H1 (cell line): Measurements from ENCODE around the gene TMEM179B. TPM values are rescaled to one million over a fixed set of nuclear protein-coding genes. Genes with fewer than 3 reads are reported as not detected.

ENCODE experiments used
- CTCF ChIA-PET: fragments of 300-600 bp; sonication (Branson Sonifier 250); formaldehyde crosslinking; loops from one replicate; lab custom pipeline; 2021; ENCODE audit not compliant: partially characterized antibody; lab: Charles Lee
- POLR2A ChIA-PET: fragments of 300-600 bp; sonication (Branson Sonifier 250); formaldehyde crosslinking; loops from one replicate; lab custom pipeline; 2021; ENCODE audit warnings: inconsistent platforms; ENCODE audit not compliant: partially characterized antibody; lab: Charles Lee
- DNase-seq, 2 experiments: peaks; one replicate each; pipeline versions ENCODE4 v3.0.0 to v3.0.0-alpha.2; 2010 to 2022; ENCODE audit warnings: low spot score in 2 of 2, low read depth in 1 of 2, mixed read lengths in 1 of 2
- FAIRE-seq: peaks from 2 replicates; lab custom pipeline; 2011; peaks lifted over from hg19 to GRCh38; lab: Jason Lieb, UNC
- H2AFZ ChIP-seq: 2 replicates; pipeline ENCODE4 v1.8.1; 2012; ENCODE audit warnings: low read length, inconsistent platforms
- H2AK5ac ChIP-seq: 2 replicates; pipeline ENCODE4 v1.6.1; 2013; ENCODE audit warnings: low read depth, low read length
- H2BK120ac ChIP-seq: replicated peaks from 2 replicates; pipeline ENCODE3; 2013; ENCODE audit warnings: low read depth, low read length, inconsistent platforms
- H2BK12ac ChIP-seq: 2 replicates; pipeline ENCODE4 v1.6.1; 2013; ENCODE audit warnings: low read depth, low read length
- H2BK15ac ChIP-seq: 2 replicates; pipeline ENCODE4 v1.6.1; 2013; ENCODE audit warnings: low read length
- H2BK20ac ChIP-seq: 2 replicates; pipeline ENCODE4 v1.6.1; 2013; ENCODE audit warnings: low read length
- H2BK5ac ChIP-seq: 2 replicates; pipeline ENCODE4 v1.6.1; 2013; ENCODE audit warnings: low read depth, low read length
- H3K14ac ChIP-seq: 2 replicates; pipeline ENCODE4 v1.6.1; 2013; ENCODE audit warnings: inconsistent platforms; ENCODE audit not compliant: insufficient read length
- H3K18ac ChIP-seq: 2 replicates; pipeline ENCODE4 v1.6.1; 2013; ENCODE audit warnings: low read length; ENCODE audit errors: extremely low read depth
- H3K23ac ChIP-seq: 2 replicates; pipeline ENCODE4 v1.6.1; 2013; ENCODE audit warnings: inconsistent platforms; ENCODE audit not compliant: insufficient read length
- H3K23me2 ChIP-seq: 2 replicates; pipeline ENCODE4 v1.6.1; 2013; ENCODE audit warnings: low read depth, low read length
- H3K27ac ChIP-seq: 2 replicates; pipeline ENCODE4 v1.6.1; 2011; ENCODE audit warnings: low read depth, low read length, inconsistent platforms
- H3K27me3 ChIP-seq, 4 experiments: replicated peaks in 1 of 4; 1 replicate in 1 of 4; 2 replicates in 3 of 4; pipeline versions ENCODE4 v1.6.1 to v1.8.1; 2011 to 2013; ENCODE audit warnings: low read length in 3 of 4, mild to moderate bottlenecking in 3 of 4, inconsistent platforms in 2 of 4, mixed read lengths in 2 of 4, moderate library complexity in 1 of 4; ENCODE audit not compliant: control insufficient read depth in 3 of 4, insufficient read depth in 3 of 4; ENCODE audit errors: extremely low read depth in 1 of 4
- H3K36me3 ChIP-seq, 4 experiments: 2 replicates each; pipeline versions ENCODE4 v1.6.1 to v1.8.1; 2011 to 2013; ENCODE audit warnings: mild to moderate bottlenecking in 4 of 4, low read length in 3 of 4, moderate library complexity in 2 of 4, control low read depth in 1 of 4, inconsistent platforms in 1 of 4; ENCODE audit not compliant: insufficient read depth in 4 of 4, control insufficient read depth in 2 of 4
- H3K4ac ChIP-seq: replicated peaks from 2 replicates; pipeline ENCODE3; 2013; ENCODE audit warnings: low read length, low read depth, mixed read lengths, inconsistent platforms; ENCODE audit not compliant: insufficient read length
- H3K4me1 ChIP-seq, 4 experiments: replicated peaks in 1 of 4; 1 replicate in 1 of 4; 2 replicates in 3 of 4; pipeline versions ENCODE4 v1.6.1 to v1.8.1; 2011 to 2013; ENCODE audit warnings: low read length in 3 of 4, inconsistent platforms in 2 of 4, mixed read lengths in 1 of 4; ENCODE audit not compliant: insufficient read depth in 4 of 4, control insufficient read depth in 3 of 4
- H3K4me2 ChIP-seq, 2 experiments: 2 replicates each; pipeline versions ENCODE4 v1.6.1 to v1.8.1; 2011 to 2013; ENCODE audit warnings: low read depth in 2 of 2, low read length in 2 of 2, control low read depth in 1 of 2, inconsistent platforms in 1 of 2, mild to moderate bottlenecking in 1 of 2; ENCODE audit not compliant: insufficient read depth in 1 of 2
- H3K4me3 ChIP-seq, 4 experiments: fragments of 200-600, 300-600 bp in 1 of 4; sonication (generic), shearing (Covaris generic), sonication (Bioruptor Twin) in 1 of 4; 2 replicates each; pipeline versions ENCODE4 v1.5.1 to v1.8.1; 2011 to 2016; ENCODE audit warnings: low read length in 4 of 4, low read depth in 3 of 4, control low read depth in 2 of 4, inconsistent platforms in 2 of 4, mild to moderate bottlenecking in 2 of 4, mixed read lengths in 1 of 4, moderate library complexity in 1 of 4; ENCODE audit not compliant: insufficient read depth in 2 of 4; ENCODE audit errors: extremely low read depth in 1 of 4
- H3K56ac ChIP-seq: replicated peaks from 2 replicates; pipeline ENCODE3; 2013; ENCODE audit warnings: low read depth, mild to moderate bottlenecking, mixed read lengths, low read length, inconsistent platforms; ENCODE audit not compliant: insufficient read length
- H3K79me1 ChIP-seq: 2 replicates; pipeline ENCODE4 v1.6.1; 2013; ENCODE audit warnings: low read depth, low read length, control low read depth
- H3K79me2 ChIP-seq, 2 experiments: 2 replicates each; pipeline versions ENCODE4 v1.6.1 to v1.8.1; 2012 to 2013; ENCODE audit warnings: low read length in 2 of 2, mild to moderate bottlenecking in 2 of 2, inconsistent platforms in 1 of 2; ENCODE audit not compliant: insufficient read depth in 2 of 2, control insufficient read depth in 1 of 2
- H3K9ac ChIP-seq, 4 experiments: replicated peaks in 1 of 4; 1 replicate in 1 of 4; 2 replicates in 3 of 4; pipeline versions ENCODE4 v1.6.1 to v1.8.1; 2011 to 2013; ENCODE audit warnings: low read depth in 3 of 4, low read length in 3 of 4, control low read depth in 2 of 4, mild to moderate bottlenecking in 2 of 4, moderate library complexity in 2 of 4, inconsistent platforms in 1 of 4; ENCODE audit errors: extremely low read depth in 1 of 4
- H3K9me3 ChIP-seq, 2 experiments: 2 replicates each; pipeline versions ENCODE4 v1.6.1 to v1.8.1; 2012 to 2013; ENCODE audit warnings: mild to moderate bottlenecking in 2 of 2, moderate library complexity in 2 of 2, control low read depth in 1 of 2, inconsistent platforms in 1 of 2, low read depth in 1 of 2, low read length in 1 of 2, mixed read lengths in 1 of 2; ENCODE audit not compliant: insufficient read depth in 2 of 2
- H4K20me1 ChIP-seq, 2 experiments: replicated peaks in 1 of 2; 2 replicates each; pipeline versions ENCODE3 to v1.8.1; 2011 to 2013; ENCODE audit warnings: inconsistent platforms in 2 of 2, low read length in 2 of 2, mild to moderate bottlenecking in 1 of 2; ENCODE audit not compliant: insufficient read depth in 2 of 2, control insufficient read depth in 1 of 2
- H4K5ac ChIP-seq: 2 replicates; pipeline ENCODE4 v1.6.1; 2013; ENCODE audit warnings: low read length, low read depth, mixed read lengths, inconsistent platforms; ENCODE audit not compliant: insufficient read length
- H4K8ac ChIP-seq: 2 replicates; pipeline ENCODE4 v1.8.0; 2013; ENCODE audit warnings: mild to moderate bottlenecking, moderate library complexity, low read length, inconsistent platforms; ENCODE audit not compliant: insufficient read depth; ENCODE audit errors: extremely low read depth
- H4K91ac ChIP-seq: replicated peaks from 2 replicates; pipeline ENCODE3; 2013; ENCODE audit warnings: low read length, mixed read lengths, inconsistent platforms; ENCODE audit not compliant: insufficient read length
- ATF3 ChIP-seq: IDR thresholded peaks from 2 replicates; pipeline ENCODE4 v1.6.1; 2011; ENCODE audit warnings: low read depth, mild to moderate bottlenecking, low read length; ENCODE audit not compliant: insufficient read depth
- CBX5 ChIP-seq: fragments of 300-800, 300-1000 bp; sonication (generic); IDR thresholded peaks from 2 replicates; pipeline ENCODE4 v1.7.1; 2016; ENCODE audit warnings: antibody characterized with exemption, low read length, low read depth
- CEBPB ChIP-seq: IDR thresholded peaks from 2 replicates; pipeline ENCODE4 v1.6.1; 2012; ENCODE audit warnings: low read depth, low read length
- EZH2 ChIP-seq: fragments of 200-600 bp; sonication (generic); IDR thresholded peaks from 2 replicates; pipeline ENCODE4 v1.7.1; 2012; ENCODE audit warnings: low read depth, mild to moderate bottlenecking, moderate library complexity, low read length, inconsistent platforms; ENCODE audit not compliant: severe bottlenecking
- JUN ChIP-seq: IDR thresholded peaks from 2 replicates; pipeline ENCODE4 v1.6.1; 2011; ENCODE audit warnings: low read depth, mild to moderate bottlenecking, improper control_type of control experiment, low read length
- KDM5A ChIP-seq: fragments of 200-600 bp; IDR thresholded peaks from 2 replicates; pipeline ENCODE4 v1.7.1; 2012; ENCODE audit warnings: mild to moderate bottlenecking, low read length, inconsistent platforms, mixed read lengths
- RXRA ChIP-seq: IDR thresholded peaks from 2 replicates; pipeline ENCODE4 v1.6.1; 2011; ENCODE audit warnings: low read depth, mild to moderate bottlenecking, low read length, moderate library complexity; ENCODE audit not compliant: insufficient read depth
- TBP ChIP-seq: IDR thresholded peaks from 2 replicates; pipeline ENCODE4 v1.6.1; 2011; ENCODE audit warnings: low read depth, low read length, improper control_type of control experiment
- TCF12 ChIP-seq: IDR thresholded peaks from 2 replicates; pipeline ENCODE4 v1.6.1; 2011; ENCODE audit warnings: low read depth, mild to moderate bottlenecking, low read length
- WGBS, 2 experiments: shearing (Covaris generic) in 1 of 2; methylation state at CpG; one replicate each; pipeline versions ENCODE4 v1.1.6 to v1.1.7; 2013 to 2015; ENCODE audit warnings: low lambda C conversion rate in 2 of 2, mixed read lengths in 2 of 2, inconsistent platforms in 1 of 2, low coverage in 1 of 2, missing lambda C conversion rate in 1 of 2; ENCODE audit not compliant: insufficient replicate concordance in 2 of 2, insufficient coverage in 1 of 2, insufficient read length in 1 of 2; ENCODE audit errors: extremely low coverage in 1 of 2, missing lambda C conversion rate in 1 of 2; 5-methylcytosine and 5-hydroxymethylcytosine counted together
- polyA plus RNA-seq, 7 experiments: library from polyadenylated mRNA; depleted of rRNA in 3 of 7; stranded (reverse) in 5 of 7; unstranded in 2 of 7; fragments of >200 nt in 5 of 7; fragments of 200-250 nt in 2 of 7; gene quantifications; 1 replicate in 5 of 7; 2 replicates in 1 of 7; 4 replicates in 1 of 7; pipeline versions ENCODE4 v1.2.1 to v1.2.3, GENCODE V29; 2011 to 2013; ENCODE audit warnings: missing spikeins in 2 of 7, mixed read lengths in 2 of 7
- total RNA-seq: library from RNA; stranded (reverse); fragmentation: NEBNext Ultra II Directional; extraction: Animal tissue kit (Norgen Biotek cat#: 25700); gene quantifications from 2 replicates; pipeline ENCODE4 v1.2.1, GENCODE V29; 2021

Gene TMEM179B
- total and polyA plus RNA-seq, 2 of the 8 experiments (the other 6 are each of a cell fraction or from before 2014, with no cell fraction given): 18.6 to 62.2 TPM

DNA sequence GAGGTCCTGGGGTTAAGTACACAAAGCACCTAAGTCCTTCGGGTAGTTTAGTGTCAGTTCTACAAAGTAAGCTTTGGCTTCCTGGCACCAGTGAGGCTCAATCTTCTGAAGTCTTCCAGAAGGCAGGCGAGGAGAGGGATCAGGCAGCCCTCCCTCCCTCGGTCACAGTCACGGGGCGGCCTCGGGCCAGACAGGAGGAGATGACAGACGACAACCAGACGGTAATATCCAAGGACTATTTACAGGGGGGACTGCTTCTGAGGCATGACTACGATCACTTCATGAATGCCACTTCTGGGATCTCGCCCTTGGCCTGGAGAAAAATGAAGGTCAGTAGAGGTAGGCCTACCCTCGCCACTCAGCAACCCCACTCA is 5.0 kb downstream of the TMEM179B start:
- H2BK120ac ChIP-seq: no peak overlapping the region
- peak in 1 of 2 experiments; percentile 51 for DNase-seq
- no peak overlapping the region for H2BK5ac ChIP-seq
- no peak overlapping the region for H4K8ac ChIP-seq
- no peak overlapping the region for H2BK15ac ChIP-seq
- H4K91ac ChIP-seq: no peak overlapping the region
- WGBS, 2 experiments: 69% methylated on average over 11 of the region's 11 CpGs; no CpG with 5 or more reads in 1 of the 2 experiments
- no peak overlapping the region for H2BK20ac ChIP-seq
- TF ChIP-seq KDM5A: no peak
- TF ChIP-seq TBP: no peak
- no peak for TF ChIP-seq ATF3
- no peak for TF ChIP-seq CEBPB
- TF ChIP-seq RXRA: no peak
- TF ChIP-seq EZH2: no peak
- no peak for TF ChIP-seq JUN
- TF ChIP-seq TCF12: no peak
- TF ChIP-seq CBX5: no peak
- no peak overlapping the region for H3K27ac ChIP-seq
- peaks cover 0 to 7% (median 3%) of the 10 kb centered on the region in 4 experiments; a peak in 3 of 7 replicates for H3K4me1 ChIP-seq
- no peak for FAIRE-seq
- H3K9me3 ChIP-seq: no peaks in the 10 kb centered on the region
- H2BK12ac ChIP-seq: no peak overlapping the region
- H4K5ac ChIP-seq: no peak overlapping the region
- H3K27me3 ChIP-seq: no peaks in the 10 kb centered on the region
- H3K9ac ChIP-seq: no peak overlapping the region
- H3K4ac ChIP-seq: no peak overlapping the region
- H2AFZ ChIP-seq: no peak overlapping the region
- no peak overlapping the region for H3K56ac ChIP-seq
- H3K79me2 ChIP-seq: peaks cover 0 to 33% of the 10 kb centered on the region in 2 experiments; a peak in 2 of 4 replicates
- no peak overlapping the region for H3K23ac ChIP-seq
- H3K4me3 ChIP-seq: peak overlapping the region; percentile 84 to 97 (median 91); a peak in 6 of 8 replicates
- peaks cover 14 to 43% (median 31%) of the 10 kb centered on the region in 4 experiments for H3K36me3 ChIP-seq
- peaks cover 7% of the 10 kb centered on the region; the same call in 1 of the 2 replicates for H3K79me1 ChIP-seq
- ChIA-PET CTCF (interaction anchor here (0.6 to 2.5 kb wide), 3 partner anchors 15 to 66 kb away, joined by 3 to 6 read pairs (median 3); no protein-coding TSS in a partner anchor), POLR2A (interaction anchor here (0.8 to 15.9 kb wide), 12 partner anchors 11 to 127 kb away, joined by 3 to 251 read pairs (median 13); partner anchors contain the start of genes C11orf98, CSKMT, NXF1 and STX5)
- H3K18ac ChIP-seq: no peak overlapping the region
- no peaks in the 10 kb centered on the region for H3K23me2 ChIP-seq
- peak overlapping the region; percentile 76 to 85 for H3K4me2 ChIP-seq
- no peak overlapping the region for H3K14ac ChIP-seq
- H2AK5ac ChIP-seq: no peak overlapping the region
- H4K20me1 ChIP-seq: peaks cover 0 to 2% of the 10 kb centered on the region in 2 experiments
